Smooth muscle cell (in vitro differentiated cells): Measurements from ENCODE around the gene ABCC5. TPM values are rescaled to one million over a fixed set of nuclear protein-coding genes. Genes with fewer than 3 reads are reported as not detected.

Experiments
- DNase-seq: peaks from one replicate; lab custom pipeline; 2025; ENCODE audit not compliant: unreplicated experiment; lab: John Stamatoyannopoulos, UW
- H2AFZ ChIP-seq: fragments of 200-600 bp; sonication (generic); 2 replicates; pipeline ENCODE4 v1.6.0; 2016; ENCODE audit warnings: antibody characterized with exemption, low read depth, mild to moderate bottlenecking
- H3F3A ChIP-seq: fragments of 200-600 bp; sonication (generic); 2 replicates; pipeline ENCODE4 v1.6.0; 2017; ENCODE audit warnings: antibody characterized with exemption, low read depth
- H3K27ac ChIP-seq: fragments of 200-600 bp; sonication (generic); 2 replicates; pipeline ENCODE4 v1.5.1; 2016; ENCODE audit warnings: low read depth, mild to moderate bottlenecking
- H3K27me3 ChIP-seq: fragments of 200-600 bp; sonication (generic); 2 replicates; pipeline ENCODE4 v1.6.1; 2016; ENCODE audit warnings: low read depth, mild to moderate bottlenecking
- H3K36me3 ChIP-seq: fragments of 200-600 bp; sonication (generic); 2 replicates; pipeline ENCODE4 v1.5.1; 2016; ENCODE audit warnings: low read depth
- H3K4me1 ChIP-seq: fragments of 200-600 bp; sonication (generic); 2 replicates; pipeline ENCODE4 v1.5.1; 2016; ENCODE audit warnings: low read depth
- H3K4me2 ChIP-seq: fragments of 200-600 bp; sonication (generic); 2 replicates; pipeline ENCODE4 v1.6.0; 2016; ENCODE audit warnings: mild to moderate bottlenecking
- H3K4me3 ChIP-seq: fragments of 200-600 bp; sonication (generic); 2 replicates; pipeline ENCODE4 v1.5.1; 2016; ENCODE audit warnings: mild to moderate bottlenecking
- H3K79me2 ChIP-seq: fragments of 200-600 bp; sonication (generic); 2 replicates; pipeline ENCODE4 v1.6.0; 2016; ENCODE audit warnings: low read depth, mild to moderate bottlenecking
- H3K9ac ChIP-seq: fragments of 200-600 bp; sonication (generic); 2 replicates; pipeline ENCODE4 v1.6.0; 2016; ENCODE audit warnings: low read depth
- H3K9me3 ChIP-seq: fragments of 200-600 bp; sonication (generic); replicated peaks from 2 replicates; pipeline ENCODE4 v1.5.1; 2016; ENCODE audit warnings: low read depth
- H4K20me1 ChIP-seq: fragments of 200-600 bp; sonication (generic); 2 replicates; pipeline ENCODE4 v1.6.0; 2016; ENCODE audit warnings: low read depth
- WGBS: methylation state at CpG from one replicate; pipeline ENCODE4 v1.1.7; 2016; ENCODE audit warnings: low lambda C conversion rate; 5-methylcytosine and 5-hydroxymethylcytosine counted together
- polyA plus RNA-seq: library from polyadenylated mRNA; unstranded; fragments of >200 nt; fragmentation: Nextera tagmentation; extraction: Ambion mirVana; gene quantifications from 2 replicates; pipeline ENCODE4 v1.2.1, GENCODE V29; 2016
- total RNA-seq: library from RNA; depleted of rRNA; stranded (reverse); fragments of >200 nt; gene quantifications from 2 replicates; pipeline ENCODE4 v1.2.3, GENCODE V29; 2014
- TF ChIP-seq, protein P1 (sequence below): fragments of 200-600 bp; sonication (generic); IDR thresholded peaks from 2 replicates; pipeline ENCODE4 v1.5.1; 2017; ENCODE audit warnings: borderline replicate concordance, mild to moderate bottlenecking, antibody characterized with exemption; ENCODE audit not compliant: insufficient read depth, poor library complexity, severe bottlenecking

ABCC5 gene
- total and polyA plus RNA-seq, 2 experiments from 2014 or later, result 18.2 to 20.0 TPM

GRCh38 chr3:183924543-183924942, 93.1 kb downstream of the ABCC5 start:
- Histone ChIP-seq H3K9ac (no peak overlapping the region), H3K27me3 (no peaks in the 10 kb centered on the region), H3K27ac (no peak overlapping the region), H3K4me2 (no peak overlapping the region), H2AFZ (no peak overlapping the region), H3K4me3 (no peak overlapping the region), H3K36me3 (peaks cover 4% of the 10 kb centered on the region), H4K20me1 (no peaks in the 10 kb centered on the region), H3F3A (no peaks in the 10 kb centered on the region), H3K79me2 (no peaks in the 10 kb centered on the region), H3K4me1 (no peaks in the 10 kb centered on the region), H3K9me3 (no peaks in the 10 kb centered on the region)
- no peak for DNase-seq
- 96% methylated on average over 3 of the region's 3 CpGs for WGBS
- TF ChIP-seq, protein P1, sequence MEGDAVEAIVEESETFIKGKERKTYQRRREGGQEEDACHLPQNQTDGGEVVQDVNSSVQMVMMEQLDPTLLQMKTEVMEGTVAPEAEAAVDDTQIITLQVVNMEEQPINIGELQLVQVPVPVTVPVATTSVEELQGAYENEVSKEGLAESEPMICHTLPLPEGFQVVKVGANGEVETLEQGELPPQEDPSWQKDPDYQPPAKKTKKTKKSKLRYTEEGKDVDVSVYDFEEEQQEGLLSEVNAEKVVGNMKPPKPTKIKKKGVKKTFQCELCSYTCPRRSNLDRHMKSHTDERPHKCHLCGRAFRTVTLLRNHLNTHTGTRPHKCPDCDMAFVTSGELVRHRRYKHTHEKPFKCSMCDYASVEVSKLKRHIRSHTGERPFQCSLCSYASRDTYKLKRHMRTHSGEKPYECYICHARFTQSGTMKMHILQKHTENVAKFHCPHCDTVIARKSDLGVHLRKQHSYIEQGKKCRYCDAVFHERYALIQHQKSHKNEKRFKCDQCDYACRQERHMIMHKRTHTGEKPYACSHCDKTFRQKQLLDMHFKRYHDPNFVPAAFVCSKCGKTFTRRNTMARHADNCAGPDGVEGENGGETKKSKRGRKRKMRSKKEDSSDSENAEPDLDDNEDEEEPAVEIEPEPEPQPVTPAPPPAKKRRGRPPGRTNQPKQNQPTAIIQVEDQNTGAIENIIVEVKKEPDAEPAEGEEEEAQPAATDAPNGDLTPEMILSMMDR, result no peak

DNA sequence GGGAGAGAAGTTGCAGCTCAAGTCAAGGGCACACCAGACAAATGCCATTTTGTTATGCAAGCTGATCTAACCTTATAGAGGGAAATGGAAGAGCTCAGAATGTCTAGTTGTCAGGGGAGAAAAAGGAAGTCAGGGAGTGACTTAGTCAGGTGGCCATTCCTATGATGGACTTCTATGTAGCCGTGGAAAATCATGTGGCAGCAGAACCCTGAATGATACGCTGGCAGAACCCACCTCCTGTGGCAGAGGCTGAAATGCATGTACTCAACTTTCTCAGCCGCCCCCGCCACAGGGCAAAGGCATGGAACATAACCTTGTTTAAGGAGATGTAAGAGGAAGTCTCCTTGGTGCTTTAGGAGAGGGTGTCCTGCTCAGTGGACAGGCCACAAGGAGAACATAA, 95.3 kb downstream of the ABCC5 start:
- H3K27ac ChIP-seq, result no peak overlapping the region
- no peak overlapping the region for H3K4me2 ChIP-seq
- H3K79me2 ChIP-seq, result no peaks in the 10 kb centered on the region
- H3K4me1 ChIP-seq, result no peaks in the 10 kb centered on the region
- H4K20me1 ChIP-seq, result no peaks in the 10 kb centered on the region
- 96% methylated on average over 4 of the region's 4 CpGs for WGBS
- no peak for DNase-seq
- TF ChIP-seq, protein P1, result no peak
- no peak overlapping the region for H3K4me3 ChIP-seq
- H3F3A ChIP-seq, result no peaks in the 10 kb centered on the region
- no peak overlapping the region for H3K9ac ChIP-seq
- peaks cover 4% of the 10 kb centered on the region for H3K36me3 ChIP-seq
- H2AFZ ChIP-seq, result no peak overlapping the region
- no peaks in the 10 kb centered on the region for H3K27me3 ChIP-seq
- H3K9me3 ChIP-seq, result no peaks in the 10 kb centered on the region

GRCh38 chr3:183921096-183921495, 96.6 kb downstream of the ABCC5 start:
- H3K9me3 ChIP-seq, result no peaks in the 10 kb centered on the region
- 96% methylated on average over 15 of the region's 15 CpGs for WGBS
- H3K4me2 ChIP-seq, result no peak overlapping the region
- H3K4me1 ChIP-seq, result no peaks in the 10 kb centered on the region
- H3K9ac ChIP-seq, result no peak overlapping the region
- H3K79me2 ChIP-seq, result no peaks in the 10 kb centered on the region
- no peaks in the 10 kb centered on the region for H3K27me3 ChIP-seq
- DNase-seq, result no peak
- H2AFZ ChIP-seq, result no peak overlapping the region
- no peak overlapping the region for H3K27ac ChIP-seq
- no peaks in the 10 kb centered on the region for H3F3A ChIP-seq
- no peak overlapping the region for H3K4me3 ChIP-seq
- peaks cover 4% of the 10 kb centered on the region for H3K36me3 ChIP-seq
- H4K20me1 ChIP-seq, result no peaks in the 10 kb centered on the region
- TF ChIP-seq, protein P1, result no peak

GRCh38 chr3:183920416-183920815, 97.3 kb downstream of the ABCC5 start:
- Histone ChIP-seq H3K27ac (no peak overlapping the region), H3K9ac (no peak overlapping the region), H3K4me2 (no peak overlapping the region), H3K36me3 (peaks cover 4% of the 10 kb centered on the region), H2AFZ (no peak overlapping the region), H3K4me1 (no peaks in the 10 kb centered on the region), H3K79me2 (no peaks in the 10 kb centered on the region), H3K27me3 (no peaks in the 10 kb centered on the region), H4K20me1 (no peaks in the 10 kb centered on the region), H3K9me3 (no peaks in the 10 kb centered on the region), H3F3A (no peaks in the 10 kb centered on the region), H3K4me3 (no peak overlapping the region)
- TF ChIP-seq, protein P1, result no peak
- 91% methylated on average over 14 of the region's 14 CpGs for WGBS
- no peak for DNase-seq
